GM12875 (cell line): ENCODE measurements around the gene IRGQ.
"Not testable (repeated sequence)": the region's sequence is repeated elsewhere in the genome, so short reads cannot be mapped to it uniquely, and the experiment has no call there.

Experiments
- H3K4me3 ChIP-seq: one replicate; pipeline ENCODE4 v1.5.1; 2011; ENCODE audit warnings: low read depth, low read length, control low read depth
- TF ChIP-seq, protein P1 (sequence below): IDR thresholded peaks from 2 replicates; pipeline ENCODE4 v1.5.1; 2011; ENCODE audit warnings: low read depth, mild to moderate bottlenecking, control low read depth, inconsistent platforms, low read length, moderate library complexity, borderline replicate concordance; ENCODE audit not compliant: insufficient read depth

Gene IRGQ

DNA sequence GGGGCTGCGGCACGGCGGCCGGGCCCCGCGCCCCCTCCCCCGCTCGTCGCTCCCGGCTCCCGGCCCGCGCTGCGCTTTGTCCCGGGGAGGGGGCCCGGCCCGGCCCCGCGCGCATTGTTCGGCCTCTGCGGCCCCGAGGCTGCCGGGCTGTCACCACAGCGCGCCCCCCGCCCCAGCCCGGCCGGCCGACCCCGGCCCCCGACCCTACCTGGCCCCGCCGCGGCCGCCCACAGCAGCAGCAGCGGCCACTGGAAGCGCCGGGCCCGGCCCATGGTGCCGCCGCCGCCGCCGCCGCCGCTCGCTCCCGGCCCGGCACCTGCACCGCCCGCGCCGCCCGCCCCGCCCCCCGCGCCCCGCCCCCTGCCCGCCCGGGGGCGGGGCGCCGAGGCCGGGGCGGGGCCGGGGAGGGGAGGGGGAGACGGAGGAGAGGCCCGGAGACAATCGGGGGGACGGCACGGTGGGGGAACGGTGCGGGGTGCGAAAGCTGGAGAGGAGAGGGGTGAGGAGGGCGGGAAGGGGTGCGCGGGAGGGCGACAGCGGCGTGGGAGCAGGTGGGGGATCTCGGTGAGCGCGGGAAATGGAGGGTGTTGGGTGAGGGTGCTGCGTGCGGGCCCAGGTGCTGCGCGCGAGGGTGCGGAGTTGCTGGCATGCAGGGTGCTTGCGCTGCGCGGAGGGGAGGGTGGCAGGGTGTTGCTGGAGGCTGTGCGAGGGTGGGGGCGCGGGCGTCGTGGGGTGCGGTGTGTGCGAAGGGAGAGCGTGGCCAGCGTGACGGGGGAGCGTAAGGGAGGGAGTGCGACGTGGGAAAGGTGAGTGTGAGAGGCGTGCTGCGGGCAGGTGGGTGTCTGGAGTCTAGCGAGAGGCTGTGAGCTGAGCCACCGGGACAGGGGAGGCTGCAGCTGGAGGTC lies 43.8 kb upstream of the IRGQ start, which contains the start of gene CADM4:
Gene CADM4, minus strand, starts transcription at position 332 of the 905 bp plus-strand sequence. Its CDS starts 60 bp downstream, at position 272.
- no peak within 1 kb of the TSS for H3K4me3 ChIP-seq
- TF ChIP-seq, protein P1, sequence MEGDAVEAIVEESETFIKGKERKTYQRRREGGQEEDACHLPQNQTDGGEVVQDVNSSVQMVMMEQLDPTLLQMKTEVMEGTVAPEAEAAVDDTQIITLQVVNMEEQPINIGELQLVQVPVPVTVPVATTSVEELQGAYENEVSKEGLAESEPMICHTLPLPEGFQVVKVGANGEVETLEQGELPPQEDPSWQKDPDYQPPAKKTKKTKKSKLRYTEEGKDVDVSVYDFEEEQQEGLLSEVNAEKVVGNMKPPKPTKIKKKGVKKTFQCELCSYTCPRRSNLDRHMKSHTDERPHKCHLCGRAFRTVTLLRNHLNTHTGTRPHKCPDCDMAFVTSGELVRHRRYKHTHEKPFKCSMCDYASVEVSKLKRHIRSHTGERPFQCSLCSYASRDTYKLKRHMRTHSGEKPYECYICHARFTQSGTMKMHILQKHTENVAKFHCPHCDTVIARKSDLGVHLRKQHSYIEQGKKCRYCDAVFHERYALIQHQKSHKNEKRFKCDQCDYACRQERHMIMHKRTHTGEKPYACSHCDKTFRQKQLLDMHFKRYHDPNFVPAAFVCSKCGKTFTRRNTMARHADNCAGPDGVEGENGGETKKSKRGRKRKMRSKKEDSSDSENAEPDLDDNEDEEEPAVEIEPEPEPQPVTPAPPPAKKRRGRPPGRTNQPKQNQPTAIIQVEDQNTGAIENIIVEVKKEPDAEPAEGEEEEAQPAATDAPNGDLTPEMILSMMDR = no peak

DNA sequence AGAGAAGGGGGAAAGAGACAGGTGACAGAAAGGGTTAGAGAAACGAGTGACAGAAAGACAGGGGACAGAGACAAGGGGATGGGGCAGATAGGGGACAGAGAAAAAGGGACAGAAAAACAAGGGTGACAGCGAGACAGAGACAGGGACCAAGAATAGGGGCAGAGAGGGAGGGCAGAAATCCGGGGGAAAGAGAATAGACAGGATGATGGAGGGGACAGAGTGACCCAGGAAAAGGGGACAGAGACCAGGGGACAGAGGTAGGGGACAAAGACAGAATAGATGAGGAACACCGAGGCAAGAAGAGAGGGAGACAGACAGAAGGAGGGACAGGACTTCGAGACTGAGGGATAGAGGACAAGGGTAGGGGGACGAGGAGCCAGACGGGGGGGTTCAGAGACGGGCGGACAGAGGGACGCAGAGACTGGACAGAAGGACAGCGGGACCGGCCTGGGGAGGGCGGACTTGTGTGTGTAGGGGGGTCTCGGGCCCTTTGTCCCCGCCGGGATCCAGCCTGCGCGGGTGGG lies 43.1 kb upstream of the IRGQ start:
- TF ChIP-seq, protein P1 = no peak

GRCh38 chr19:43638214-43638994 lies 42.5 kb upstream of the IRGQ start:
- TF ChIP-seq, protein P1 = no peak
- H3K4me3 ChIP-seq = no peak overlapping the region

More for the DNA sequence above, 43.1 kb upstream of the IRGQ start:
- no peak overlapping the region for H3K4me3 ChIP-seq

- TF ChIP-seq, protein P1 = no peak
- no peak overlapping the region for H3K4me3 ChIP-seq
Measured at GRCh38 chr19:43636121-43636683, 40.3 kb upstream of the IRGQ start.

GRCh38 chr19:43635561-43635940 lies 39.6 kb upstream of the IRGQ start:
- H3K4me3 ChIP-seq = not testable (repeated sequence)

DNA sequence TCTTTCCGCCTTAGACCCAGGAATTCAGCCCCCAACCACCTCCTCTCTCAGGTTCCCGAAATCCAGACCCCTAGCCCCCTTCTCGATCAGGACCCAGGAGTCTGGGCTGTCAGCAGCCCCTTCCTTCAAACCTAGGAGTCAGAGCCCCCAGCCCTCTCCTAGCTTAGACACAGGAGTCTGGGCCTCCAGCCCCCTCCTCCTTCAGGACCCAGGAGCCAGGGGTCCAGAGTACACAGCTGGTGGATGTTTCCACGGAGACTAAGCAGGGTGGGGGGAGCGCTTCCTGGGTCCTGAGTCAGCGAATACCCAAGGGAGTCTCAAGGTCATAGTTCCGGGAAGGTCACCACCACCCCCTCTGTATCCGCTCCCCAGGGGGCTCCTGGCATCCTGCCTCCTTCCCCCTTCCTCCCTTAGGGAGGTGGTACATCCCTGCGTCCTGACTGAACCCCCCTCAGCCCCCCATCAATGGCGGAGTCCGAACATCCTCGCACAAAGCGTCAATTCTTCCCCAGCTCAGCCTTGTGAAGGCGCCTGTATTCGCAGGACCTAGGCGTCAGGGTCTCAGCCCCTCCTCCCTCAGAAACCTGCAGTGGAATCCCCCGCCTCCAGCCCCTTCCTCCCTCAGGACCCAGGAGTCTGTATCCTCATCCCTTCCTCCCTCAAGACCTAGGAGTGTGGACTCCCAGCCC lies 39.1 kb upstream of the IRGQ start:
- TF ChIP-seq, protein P1 = no peak
- H3K4me3 ChIP-seq = no peak overlapping the region

- H3K4me3 ChIP-seq = no peak overlapping the region
- TF ChIP-seq, protein P1 = no peak
Measured at GRCh38 chr19:43634506-43634871, 38.6 kb upstream of the IRGQ start.
